Measurements from ENCODE around the gene MATN3.

The MATN3 gene

GRCh38 chr2:20025065-20025786 lies 12.8 kb upstream of the MATN3 start:
- no peaks in the 10 kb centered on the region for H3K27me3 Mint-ChIP-seq
- no peak overlapping the region for H3K27ac Mint-ChIP-seq
- H3K4me1 Mint-ChIP-seq, result peaks cover 6 to 7% of the 10 kb centered on the region in 2 donors
- no peak overlapping the region for H3K4me3 Mint-ChIP-seq
- DNase-seq, result no peak
- peaks cover 11 to 15% of the 10 kb centered on the region in 2 donors for H3K9me3 Mint-ChIP-seq
- ATAC-seq (replicated peaks), result no peak
- peaks cover 48 to 58% of the 10 kb centered on the region in 2 donors for H3K36me3 Mint-ChIP-seq

- H3K4me3 Mint-ChIP-seq, result no peak overlapping the region
These were observed 11.2 kb upstream of the MATN3 start for GRCh38 chr2:20023688-20024087.

GRCh38 chr2:20021405-20022009 lies 9.0 kb upstream of the MATN3 start:
- Mint-ChIP-seq H3K36me3 (peaks cover 24 to 37% of the 10 kb centered on the region in 2 donors), H3K9me3 (peaks cover 7 to 17% of the 10 kb centered on the region in 2 donors), H3K4me3 (no peak overlapping the region), H3K27me3 (no peaks in the 10 kb centered on the region), H3K4me1 (peaks cover 6 to 7% of the 10 kb centered on the region in 2 donors), H3K27ac (peak overlapping the region; percentile 26)
- no peak for ATAC-seq (replicated peaks)
- no peak for DNase-seq

More at GRCh38 chr2:20023688-20024087, 11.2 kb upstream of the MATN3 start:
- H3K27ac Mint-ChIP-seq, result no peak overlapping the region
- H3K9me3 Mint-ChIP-seq, result peaks cover 7 to 17% of the 10 kb centered on the region in 2 donors
- H3K4me1 Mint-ChIP-seq, result peaks cover 6 to 7% of the 10 kb centered on the region in 2 donors
- peaks cover 39 to 51% of the 10 kb centered on the region in 2 donors for H3K36me3 Mint-ChIP-seq
- H3K27me3 Mint-ChIP-seq, result no peaks in the 10 kb centered on the region
- ATAC-seq (replicated peaks) (peak; percentile 44 to 55), DNase-seq (no peak)

- Mint-ChIP-seq H3K36me3 (peaks cover 24 to 37% of the 10 kb centered on the region in 2 donors), H3K27ac (no peak overlapping the region), H3K4me3 (peak overlapping the region in 1 of 2 donors; percentile 26), H3K4me1 (peaks cover 6 to 7% of the 10 kb centered on the region in 2 donors), H3K27me3 (peaks cover under 1 to 2% of the 10 kb centered on the region in 2 donors), H3K9me3 (peaks cover 7 to 17% of the 10 kb centered on the region in 2 donors)
- no peak for ATAC-seq (replicated peaks)
- DNase-seq, result no peak
These were observed 7.3 kb upstream of the MATN3 start for GRCh38 chr2:20019747-20020146.

- Mint-ChIP-seq H3K36me3 (peaks cover 19 to 29% of the 10 kb centered on the region in 2 donors), H3K4me1 (peaks cover 2 to 3% of the 10 kb centered on the region in 2 donors), H3K9me3 (peaks cover 7 to 20% of the 10 kb centered on the region in 2 donors), H3K4me3 (no peak overlapping the region), H3K27me3 (peaks cover 10 to 13% of the 10 kb centered on the region in 2 donors), H3K27ac (no peak overlapping the region)
- no peak for DNase-seq
- no peak for ATAC-seq (replicated peaks)
These were observed 6.2 kb upstream of the MATN3 start for GRCh38 chr2:20018601-20019152.

GRCh38 chr2:20016346-20016745 lies 3.9 kb upstream of the MATN3 start:
- H3K27ac Mint-ChIP-seq, result no peak overlapping the region
- peaks cover 25 to 30% of the 10 kb centered on the region in 2 donors for H3K27me3 Mint-ChIP-seq
- DNase-seq (no peak), ATAC-seq (replicated peaks) (no peak)
- no peak overlapping the region for H3K4me3 Mint-ChIP-seq
- H3K9me3 Mint-ChIP-seq, result peaks cover 0 to 13% of the 10 kb centered on the region in 2 donors
- H3K36me3 Mint-ChIP-seq, result peaks cover 8 to 14% of the 10 kb centered on the region in 2 donors
- H3K4me1 Mint-ChIP-seq, result peaks cover 6 to 11% of the 10 kb centered on the region in 2 donors

- peaks cover 25 to 37% of the 10 kb centered on the region in 2 donors for H3K27me3 Mint-ChIP-seq
- H3K9me3 Mint-ChIP-seq, result peaks cover 0 to 10% of the 10 kb centered on the region in 2 donors
- peaks cover 6 to 11% of the 10 kb centered on the region in 2 donors for H3K4me1 Mint-ChIP-seq
- no peak for DNase-seq
- no peak overlapping the region for H3K4me3 Mint-ChIP-seq
- H3K27ac Mint-ChIP-seq, result no peak overlapping the region
- peaks cover 6 to 11% of the 10 kb centered on the region in 2 donors for H3K36me3 Mint-ChIP-seq
- peak; percentile 63 to 67 for ATAC-seq (replicated peaks)
These were observed 3.1 kb upstream of the MATN3 start for GRCh38 chr2:20015482-20016083.

DNA sequence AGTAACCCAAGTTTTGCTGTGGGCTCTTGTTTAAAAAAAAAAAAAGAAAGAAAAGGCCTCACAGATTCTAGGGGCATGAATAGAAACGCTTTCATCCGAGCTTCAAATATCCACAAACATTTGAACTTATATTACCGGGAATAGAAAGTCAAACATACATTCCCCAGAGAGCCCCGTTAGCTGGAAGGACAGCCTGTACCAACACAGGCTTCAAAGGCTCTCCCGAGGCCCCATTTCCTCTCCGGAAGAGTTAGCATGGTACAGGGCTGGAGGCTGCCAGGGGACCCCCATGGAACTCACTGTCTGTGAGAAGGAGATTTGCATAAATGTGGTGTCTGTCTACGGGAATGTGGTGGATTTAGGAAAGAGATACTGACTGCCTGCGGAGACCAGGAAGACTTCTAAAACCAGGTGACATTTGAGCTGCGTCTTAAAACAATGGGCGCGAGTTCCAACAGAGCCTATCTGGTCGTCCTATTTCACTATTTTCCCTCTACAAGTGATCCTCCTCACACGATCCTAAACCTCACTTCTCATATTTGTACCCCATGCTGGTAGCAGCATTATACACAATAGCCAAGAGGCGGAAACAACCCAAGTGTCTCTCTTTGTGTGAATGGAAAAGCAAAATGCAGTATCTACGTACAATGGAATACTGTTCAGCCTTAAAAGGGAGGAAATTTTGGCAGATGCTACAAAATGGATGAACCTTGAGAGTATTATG lies 820 bp upstream of the MATN3 start:
- ATAC-seq (replicated peaks) (peak in 1 of 2 donors; percentile 35), DNase-seq (no peak)
- H3K9me3 Mint-ChIP-seq, result peaks cover 0 to 3% of the 10 kb centered on the region in 2 donors
- no peaks in the 10 kb centered on the region for H3K36me3 Mint-ChIP-seq
- peak overlapping the region; percentile 83 for H3K4me3 Mint-ChIP-seq
- H3K4me1 Mint-ChIP-seq, result peaks cover 6 to 11% of the 10 kb centered on the region in 2 donors
- H3K27ac Mint-ChIP-seq, result peak overlapping the region; percentile 37
- H3K27me3 Mint-ChIP-seq, result peaks cover 25 to 56% of the 10 kb centered on the region in 2 donors

GRCh38 chr2:20012032-20012281 lies 511 bp downstream of the MATN3 start:
- Mint-ChIP-seq H3K9me3 (peaks cover 0 to 3% of the 10 kb centered on the region in 2 donors), H3K36me3 (no peaks in the 10 kb centered on the region), H3K27me3 (peaks cover 31 to 66% of the 10 kb centered on the region in 2 donors), H3K27ac (no peak overlapping the region), H3K4me3 (peak overlapping the region; percentile 64 to 67), H3K4me1 (peaks cover 6 to 11% of the 10 kb centered on the region in 2 donors)
- DNase-seq, result no peak
- ATAC-seq (replicated peaks), result no peak

- H3K36me3 Mint-ChIP-seq, result no peaks in the 10 kb centered on the region
- peaks cover 36 to 71% of the 10 kb centered on the region in 2 donors for H3K27me3 Mint-ChIP-seq
- no peak for DNase-seq
- H3K4me3 Mint-ChIP-seq, result peak overlapping the region; percentile 64 to 67
- ATAC-seq (replicated peaks), result no peak
- peaks cover 0 to 3% of the 10 kb centered on the region in 2 donors for H3K9me3 Mint-ChIP-seq
- no peak overlapping the region for H3K27ac Mint-ChIP-seq
- peaks cover 6 to 11% of the 10 kb centered on the region in 2 donors for H3K4me1 Mint-ChIP-seq
These were observed 1.0 kb downstream of the MATN3 start for GRCh38 chr2:20011276-20012031.

- Mint-ChIP-seq H3K4me1 (peaks cover 6 to 11% of the 10 kb centered on the region in 2 donors), H3K9me3 (no peaks in the 10 kb centered on the region), H3K4me3 (no peak overlapping the region), H3K27me3 (peaks cover 35 to 72% of the 10 kb centered on the region in 2 donors), H3K36me3 (no peaks in the 10 kb centered on the region), H3K27ac (no peak overlapping the region)
- no peak for ATAC-seq (replicated peaks)
- DNase-seq, result no peak
These were observed 3.8 kb downstream of the MATN3 start for GRCh38 chr2:20008703-20009102.

DNA sequence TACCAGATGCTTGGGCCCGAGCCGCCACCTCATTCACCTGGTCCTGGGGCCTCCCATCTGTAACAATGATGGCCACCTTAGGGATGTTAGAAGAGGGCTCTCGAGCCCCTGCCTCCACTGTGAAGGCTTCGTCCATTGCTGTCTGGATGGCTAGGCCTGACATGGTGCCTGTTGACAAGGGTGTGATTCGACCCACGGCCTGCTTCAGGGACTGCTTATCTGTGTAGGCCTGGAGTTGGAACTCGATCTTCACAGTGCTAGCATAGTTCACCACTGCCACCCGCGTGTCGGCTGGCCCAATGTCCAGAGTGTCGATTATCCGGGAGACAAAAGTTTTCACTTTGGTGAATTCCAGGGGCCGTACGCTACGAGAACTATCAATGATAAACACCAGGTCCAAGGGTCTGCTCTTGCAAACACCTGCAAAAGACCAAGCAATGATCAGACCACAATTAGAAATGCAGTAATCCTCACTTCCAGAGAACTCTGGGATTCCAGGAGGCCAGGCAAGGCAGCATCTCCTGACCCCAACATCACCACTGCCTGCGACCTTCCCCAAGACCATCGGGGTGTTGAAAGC lies 6.5 kb downstream of the MATN3 start:
- H3K9me3 Mint-ChIP-seq, result no peaks in the 10 kb centered on the region
- H3K4me3 Mint-ChIP-seq, result no peak overlapping the region
- no peak overlapping the region for H3K27ac Mint-ChIP-seq
- no peaks in the 10 kb centered on the region for H3K36me3 Mint-ChIP-seq
- peaks cover 33 to 71% of the 10 kb centered on the region in 2 donors for H3K27me3 Mint-ChIP-seq
- ATAC-seq (replicated peaks) (no peak), DNase-seq (no peak)
- H3K4me1 Mint-ChIP-seq, result no peaks in the 10 kb centered on the region

DNA sequence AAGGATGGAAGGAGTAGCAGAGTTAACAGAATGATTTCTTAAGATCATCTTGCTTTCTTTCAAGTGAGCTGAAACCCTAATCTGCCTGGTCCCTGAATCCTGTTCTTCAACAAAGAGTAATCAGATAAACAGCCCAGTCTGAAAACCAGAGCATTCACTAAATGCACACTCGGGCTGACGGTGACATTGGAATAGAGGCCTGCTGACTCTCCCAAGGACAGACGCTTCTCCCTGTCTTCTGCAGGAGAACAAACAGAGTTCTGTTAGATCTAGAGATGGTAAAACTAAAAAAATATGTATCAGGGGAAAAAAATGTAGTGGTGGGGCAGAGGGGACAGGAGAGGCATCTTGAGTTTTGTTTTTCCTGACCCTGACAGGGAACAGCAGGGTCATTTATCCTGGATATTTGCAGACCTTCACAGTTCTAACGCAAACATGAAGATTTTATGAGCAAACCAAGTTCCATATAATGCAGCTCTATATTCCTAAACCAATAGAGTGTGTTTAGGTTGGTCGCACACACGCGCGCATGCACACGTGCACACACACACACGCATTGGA lies 7.3 kb downstream of the MATN3 start:
- no peak overlapping the region for H3K4me3 Mint-ChIP-seq
- H3K27me3 Mint-ChIP-seq, result peaks cover 35 to 62% of the 10 kb centered on the region in 2 donors
- H3K4me1 Mint-ChIP-seq, result no peaks in the 10 kb centered on the region

More for the DNA sequence above, 7.3 kb downstream of the MATN3 start:
- Mint-ChIP-seq H3K27ac (no peak overlapping the region), H3K36me3 (no peaks in the 10 kb centered on the region), H3K9me3 (no peaks in the 10 kb centered on the region)
- ATAC-seq (replicated peaks) (no peak), DNase-seq (no peak)
